Effector memory CD8-positive, alpha-beta T cell (primary cell): Measurements from ENCODE around the gene FANCM.
"Not testable (repeated sequence)": the region's sequence is repeated elsewhere in the genome, so short reads cannot be mapped to it uniquely, and the experiment has no call there.

Experiments
- ATAC-seq: fragments of 150-1000 bp; cut with Tn5 transposase; replicated peaks from 2 replicates; pipeline ENCODE4 v1.10.0; 2021; ENCODE audit warnings: mild to moderate bottlenecking, moderate library complexity
- DNase-seq, 3 experiments: peaks; one replicate each; pipeline ENCODE4 v3.0.0; 2021
- H3K27ac Mint-ChIP-seq, 2 donors: one replicate each; pipeline ENCODE4 v1.8.0; 2022; ENCODE audit warnings: mild to moderate bottlenecking in 2 of 2, mixed read lengths in 2 of 2, moderate library complexity in 2 of 2
- H3K27me3 Mint-ChIP-seq, 2 donors: one replicate each; pipeline ENCODE4 v1.8.0; 2022; ENCODE audit warnings: mixed read lengths in 2 of 2
- H3K36me3 Mint-ChIP-seq: one replicate; pipeline ENCODE4 v1.8.0; 2022; ENCODE audit warnings: mild to moderate bottlenecking, moderate library complexity, mixed read lengths; ENCODE audit not compliant: insufficient read depth
- H3K4me1 Mint-ChIP-seq, 2 donors: one replicate each; pipeline ENCODE4 v1.8.0; 2022; ENCODE audit warnings: low read depth in 2 of 2, mixed read lengths in 2 of 2
- H3K4me3 Mint-ChIP-seq, 2 donors: one replicate each; pipeline ENCODE4 v1.8.0; 2022; ENCODE audit warnings: mild to moderate bottlenecking in 2 of 2, mixed read lengths in 2 of 2, moderate library complexity in 2 of 2
- H3K9me3 Mint-ChIP-seq, 2 donors: one replicate each; pipeline ENCODE4 v1.8.0; 2022; ENCODE audit warnings: mixed read lengths in 2 of 2

Gene FANCM

DNA sequence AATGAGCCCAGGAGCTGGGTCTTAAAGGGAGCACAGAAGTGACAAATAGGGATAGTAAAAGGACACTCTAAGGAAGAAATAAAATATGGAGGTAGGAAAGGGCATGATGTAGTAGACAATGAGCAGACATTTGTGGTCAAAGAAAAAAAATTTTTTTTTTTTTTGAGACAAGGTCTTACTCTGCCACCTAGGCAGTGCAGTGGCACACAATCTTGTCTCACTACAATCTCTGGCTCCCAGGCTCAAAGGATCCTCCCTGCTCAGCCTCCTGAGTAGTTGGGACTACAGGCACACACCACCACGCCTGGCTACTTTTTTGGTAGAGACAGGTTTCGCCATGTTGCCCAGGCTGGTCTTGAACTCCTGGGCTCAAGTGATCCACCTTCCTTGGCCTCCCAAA is 10.0 kb upstream of the FANCM start:
- ATAC-seq: no peak
- H3K4me1 Mint-ChIP-seq: peaks cover 0 to 13% of the 10 kb centered on the region in 2 donors
- H3K36me3 Mint-ChIP-seq: peaks cover 18% of the 10 kb centered on the region
- DNase-seq: no peak
- H3K27ac Mint-ChIP-seq: no peak overlapping the region
- H3K9me3 Mint-ChIP-seq: no peaks in the 10 kb centered on the region
- H3K27me3 Mint-ChIP-seq: no peaks in the 10 kb centered on the region
- H3K4me3 Mint-ChIP-seq: no peak overlapping the region

GRCh38 chr14:45128963-45129629 is 6.6 kb upstream of the FANCM start:
- Mint-ChIP-seq H3K36me3 (peaks cover 7% of the 10 kb centered on the region), H3K4me3 (no peak overlapping the region), H3K9me3 (no peaks in the 10 kb centered on the region), H3K4me1 (peaks cover 3 to 22% of the 10 kb centered on the region in 2 donors), H3K27me3 (no peaks in the 10 kb centered on the region), H3K27ac (no peak overlapping the region)
- ATAC-seq: no peak
- DNase-seq: no peak

GRCh38 chr14:45133683-45134050 is 2.1 kb upstream of the FANCM start:
- DNase-seq (no peak), ATAC-seq (no peak)
- Mint-ChIP-seq H3K27me3 (no peaks in the 10 kb centered on the region), H3K9me3 (no peaks in the 10 kb centered on the region), H3K4me3 (peak overlapping the region; percentile 96 to 97), H3K27ac (peak overlapping the region; percentile 97 to 98), H3K36me3 (peaks cover 18% of the 10 kb centered on the region), H3K4me1 (peaks cover 20 to 32% of the 10 kb centered on the region in 2 donors)

GRCh38 chr14:45134051-45134958 is 1.4 kb upstream of the FANCM start, which contains the start of gene FKBP3:
Gene FKBP3 (minus strand): TSS chr14:45134481. CDS start chr14:45134456, 25 bp downstream.
- Mint-ChIP-seq H3K9me3 (no peaks in the 10 kb centered on the region), H3K27me3 (no peaks in the 10 kb centered on the region), H3K4me3 (peak within 1 kb of the TSS; percentile 96 to 97), H3K27ac (peak within 1 kb of the TSS; percentile 97 to 98), H3K4me1 (peaks cover 20 to 32% of the 10 kb centered on the region in 2 donors), H3K36me3 (peaks cover 18% of the 10 kb centered on the region)
- DNase-seq (peak; percentile 84 to 92 (median 89)), ATAC-seq (peak; percentile 87)

DNA sequence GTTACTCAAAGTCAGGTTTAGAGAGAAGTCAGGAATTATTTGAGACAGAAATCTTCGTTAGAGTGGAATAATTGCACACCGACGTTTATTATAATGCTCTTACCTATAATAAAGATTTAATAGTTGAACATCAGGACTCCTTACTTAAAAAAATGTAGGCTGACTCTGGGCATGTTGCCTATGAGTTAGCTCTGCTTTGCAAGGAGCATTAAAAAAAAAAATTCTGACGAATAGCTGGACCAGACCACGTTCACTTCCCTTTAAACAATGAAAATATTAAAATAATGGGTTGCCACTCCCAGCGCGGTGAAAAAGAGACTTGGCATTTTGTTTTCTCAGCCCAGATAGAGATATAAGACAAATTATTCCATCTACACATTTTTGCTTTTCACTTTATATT is 574 bp upstream of the FANCM start:
- DNase-seq (peak in 1 of 3 experiments; percentile 2), ATAC-seq (no peak)
- Mint-ChIP-seq H3K4me1 (peaks cover 20 to 32% of the 10 kb centered on the region in 2 donors), H3K4me3 (peak overlapping the region; percentile 96 to 97), H3K36me3 (peaks cover 18% of the 10 kb centered on the region), H3K27ac (peak overlapping the region; percentile 97 to 98), H3K27me3 (no peaks in the 10 kb centered on the region), H3K9me3 (no peaks in the 10 kb centered on the region)

DNA sequence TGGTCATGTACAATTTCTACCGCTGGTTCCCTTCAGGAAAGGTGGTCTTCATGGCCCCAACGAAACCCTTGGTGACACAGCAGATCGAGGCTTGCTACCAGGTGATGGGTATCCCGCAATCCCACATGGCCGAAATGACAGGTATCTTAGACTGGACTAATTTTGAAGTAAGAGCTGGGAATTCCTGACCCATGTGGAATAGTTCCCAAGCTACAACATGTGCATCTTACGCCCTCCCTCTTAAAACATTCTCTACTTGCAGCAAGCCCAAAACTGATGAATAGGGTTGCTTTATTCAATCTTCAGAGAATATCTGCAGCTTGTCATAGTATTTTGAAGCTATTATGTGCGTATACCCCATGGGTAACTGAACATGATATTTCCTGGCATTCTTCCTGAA is 669 bp downstream of the FANCM start:
- Mint-ChIP-seq H3K4me3 (peak overlapping the region; percentile 96 to 97), H3K27ac (peak overlapping the region; percentile 97 to 98), H3K4me1 (peaks cover 20 to 32% of the 10 kb centered on the region in 2 donors), H3K36me3 (peaks cover 18% of the 10 kb centered on the region), H3K9me3 (no peaks in the 10 kb centered on the region), H3K27me3 (no peaks in the 10 kb centered on the region)
- DNase-seq: no peak
- ATAC-seq: no peak

DNA sequence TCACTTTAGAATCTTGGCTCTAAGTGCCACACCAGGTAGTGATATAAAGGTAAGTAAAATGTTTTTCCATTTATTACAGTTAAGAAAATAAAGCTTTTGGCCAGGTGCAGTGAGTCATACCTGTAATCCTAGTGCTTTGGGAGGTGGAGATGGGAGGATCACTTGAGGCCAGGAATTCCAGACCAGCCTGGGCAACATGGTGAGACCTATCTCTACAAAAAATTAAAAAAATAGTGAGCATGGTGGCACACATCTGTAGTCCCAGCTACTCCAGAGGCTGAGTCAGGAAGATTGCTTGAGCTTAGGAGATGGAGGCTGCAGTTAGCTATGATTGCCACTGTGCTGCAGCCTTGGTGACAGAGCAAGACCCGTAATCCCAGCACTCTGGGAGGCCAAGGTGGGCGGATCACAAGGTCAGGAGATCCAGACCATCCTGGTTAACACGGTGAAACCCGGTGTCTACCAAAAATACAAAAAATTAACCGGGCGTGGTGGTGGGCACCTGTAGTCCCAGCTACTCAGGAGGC is 5.0 kb downstream of the FANCM start:
- peaks cover 15 to 24% of the 10 kb centered on the region in 2 donors for H3K4me1 Mint-ChIP-seq
- DNase-seq: no peak
- no peaks in the 10 kb centered on the region for H3K9me3 Mint-ChIP-seq
- no peak overlapping the region for H3K4me3 Mint-ChIP-seq
- H3K27ac Mint-ChIP-seq: no peak overlapping the region
- H3K36me3 Mint-ChIP-seq: peaks cover 4% of the 10 kb centered on the region
- ATAC-seq: no peak
- no peaks in the 10 kb centered on the region for H3K27me3 Mint-ChIP-seq

DNA sequence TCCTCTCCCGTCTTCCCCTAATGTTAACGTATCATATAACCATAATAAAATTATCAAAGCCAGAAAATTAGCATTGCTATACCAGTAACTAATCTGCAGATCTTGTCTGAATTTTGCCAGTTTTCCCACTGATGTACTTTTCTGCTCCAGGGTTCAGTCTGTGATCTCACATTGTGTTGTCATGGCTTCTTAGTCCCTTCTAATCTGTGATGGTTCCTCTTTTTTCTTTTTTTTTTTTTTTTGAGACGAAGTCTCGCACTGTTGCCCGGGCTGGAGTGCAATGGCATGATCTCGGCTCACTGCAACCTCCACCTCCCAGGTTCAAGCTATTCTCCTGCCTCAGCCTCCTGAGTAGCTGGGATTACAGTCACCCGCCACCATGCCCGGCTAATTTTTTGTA is 6.4 kb downstream of the FANCM start:
- H3K36me3 Mint-ChIP-seq, ATAC-seq: not testable (repeated sequence)

GRCh38 chr14:45144658-45145057 is 8.9 kb downstream of the FANCM start:
- H3K36me3 Mint-ChIP-seq: peaks cover 2% of the 10 kb centered on the region
- no peak overlapping the region for H3K27ac Mint-ChIP-seq
- peaks cover 1 to 8% of the 10 kb centered on the region in 2 donors for H3K4me1 Mint-ChIP-seq
- no peaks in the 10 kb centered on the region for H3K27me3 Mint-ChIP-seq
- ATAC-seq (no peak), DNase-seq (no peak)
- H3K4me3 Mint-ChIP-seq: no peak overlapping the region
- H3K9me3 Mint-ChIP-seq: no peaks in the 10 kb centered on the region

More for the DNA sequence above, 6.4 kb downstream of the FANCM start:
- not testable (repeated sequence) for H3K27me3 Mint-ChIP-seq, H3K9me3 Mint-ChIP-seq, H3K4me3 Mint-ChIP-seq, H3K27ac Mint-ChIP-seq, DNase-seq
- H3K4me1 Mint-ChIP-seq: peaks cover 11 to 15% of the 10 kb centered on the region in 2 donors

- Mint-ChIP-seq H3K9me3 (no peaks in the 10 kb centered on the region), H3K4me1 (peaks cover 1 to 8% of the 10 kb centered on the region in 2 donors), H3K27ac (no peak overlapping the region), H3K36me3 (peaks cover 2% of the 10 kb centered on the region), H3K4me3 (no peak overlapping the region), H3K27me3 (no peaks in the 10 kb centered on the region)
- DNase-seq (no peak), ATAC-seq (no peak)
Observed at GRCh38 chr14:45145214-45145613, 9.5 kb downstream of the FANCM start.

- H3K9me3 Mint-ChIP-seq: no peaks in the 10 kb centered on the region
- H3K27ac Mint-ChIP-seq: no peak overlapping the region
Observed at GRCh38 chr14:45149602-45150001, 13.9 kb downstream of the FANCM start.

GRCh38 chr14:45150386-45150890 is 14.7 kb downstream of the FANCM start:
- no peaks in the 10 kb centered on the region for H3K27me3 Mint-ChIP-seq
- DNase-seq (no peak), ATAC-seq (no peak)
- H3K27ac Mint-ChIP-seq: no peak overlapping the region
- no peaks in the 10 kb centered on the region for H3K9me3 Mint-ChIP-seq
- H3K4me3 Mint-ChIP-seq: no peak overlapping the region
- peaks cover 0 to 3% of the 10 kb centered on the region in 2 donors for H3K4me1 Mint-ChIP-seq
- peaks cover 2% of the 10 kb centered on the region for H3K36me3 Mint-ChIP-seq

More at GRCh38 chr14:45149602-45150001, 13.9 kb downstream of the FANCM start:
- DNase-seq: no peak
- ATAC-seq: no peak
- Mint-ChIP-seq H3K4me1 (peaks cover 0 to 3% of the 10 kb centered on the region in 2 donors), H3K36me3 (peaks cover 2% of the 10 kb centered on the region), H3K4me3 (no peak overlapping the region), H3K27me3 (no peaks in the 10 kb centered on the region)

GRCh38 chr14:45156067-45156466 is 20.3 kb downstream of the FANCM start:
- no peak overlapping the region for H3K27ac Mint-ChIP-seq
- DNase-seq (no peak), ATAC-seq (no peak)
- no peaks in the 10 kb centered on the region for H3K27me3 Mint-ChIP-seq
- H3K4me1 Mint-ChIP-seq: no peaks in the 10 kb centered on the region
- no peak overlapping the region for H3K4me3 Mint-ChIP-seq
- H3K9me3 Mint-ChIP-seq: no peaks in the 10 kb centered on the region
- peaks cover 5% of the 10 kb centered on the region for H3K36me3 Mint-ChIP-seq
